ENCODE measurements around the gene SETBP1.

The SETBP1 gene

DNA sequence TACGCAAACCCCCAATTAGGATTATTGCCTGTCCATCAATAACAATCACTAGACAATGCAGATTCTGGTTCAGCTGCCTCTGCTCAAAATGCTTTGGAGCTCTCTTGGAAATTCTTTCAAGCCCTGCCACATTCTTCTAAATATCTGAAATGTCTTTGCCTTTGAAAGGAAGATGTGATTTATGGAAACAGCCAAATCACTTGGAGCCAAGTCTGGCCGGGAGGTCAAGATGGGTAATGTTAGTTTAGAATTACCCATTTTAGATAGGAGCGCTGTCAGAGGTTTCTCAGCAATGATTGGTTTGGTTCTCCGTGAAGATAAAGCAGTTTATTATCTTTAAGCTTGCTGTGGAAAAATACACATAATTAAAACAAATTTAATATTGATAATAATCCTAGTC, 306.7 kb downstream of the SETBP1 start:
- no peak for DNase-seq

DNA sequence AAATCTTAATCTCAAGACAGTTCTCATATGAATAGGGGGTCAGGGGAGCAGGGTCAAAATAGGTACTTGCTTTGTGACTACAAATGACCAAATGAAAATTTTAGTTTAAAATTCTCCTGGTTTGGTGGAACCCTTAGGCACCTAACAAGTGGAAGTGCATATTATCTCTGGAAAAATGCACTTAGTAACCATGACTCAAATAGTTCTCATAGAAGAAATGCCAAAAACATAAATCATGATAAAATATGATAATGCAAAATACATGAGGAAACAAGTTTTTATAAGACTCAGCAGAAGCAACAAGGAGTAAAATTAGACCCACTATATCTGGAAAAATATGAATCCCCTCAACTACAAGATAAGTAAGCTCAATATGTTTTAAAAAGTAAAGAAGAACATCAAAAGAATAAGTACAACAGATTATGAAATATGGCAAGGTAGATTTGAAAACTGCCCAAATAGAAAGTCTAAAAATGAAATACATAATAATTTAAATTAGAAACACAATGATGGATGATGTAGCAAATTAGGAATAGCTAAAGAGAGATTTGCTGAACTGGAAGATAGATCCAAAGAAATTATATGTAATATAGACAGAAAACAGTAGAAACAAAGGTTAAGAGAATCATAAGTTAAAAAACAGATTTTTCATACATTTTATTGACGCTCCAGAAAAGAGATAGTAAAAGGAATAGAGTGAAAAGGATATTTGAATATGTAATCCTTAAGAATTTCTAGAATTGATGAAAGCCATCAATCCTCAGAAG, 308.3 kb downstream of the SETBP1 start:
- no peak for DNase-seq

DNA sequence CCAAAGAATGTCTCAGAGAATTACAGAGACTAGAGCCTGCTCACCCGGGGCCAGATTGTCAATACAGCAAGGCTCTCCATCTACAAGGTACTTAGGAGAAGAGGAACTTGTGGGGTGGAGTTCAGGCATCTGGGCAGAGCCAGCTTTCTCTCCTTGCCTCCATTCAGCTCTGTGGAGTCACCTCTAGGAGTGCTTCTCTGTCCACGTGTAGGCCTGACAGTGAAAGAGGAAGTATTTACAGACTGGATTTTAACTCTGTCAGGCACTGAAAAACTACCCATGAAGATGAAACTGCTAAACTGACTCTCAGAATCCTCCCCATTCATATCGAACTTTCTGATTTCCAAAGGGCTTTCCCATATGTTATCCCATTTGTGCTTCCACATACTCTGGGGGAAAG, 315.6 kb downstream of the SETBP1 start:
- no peak for DNase-seq

DNA sequence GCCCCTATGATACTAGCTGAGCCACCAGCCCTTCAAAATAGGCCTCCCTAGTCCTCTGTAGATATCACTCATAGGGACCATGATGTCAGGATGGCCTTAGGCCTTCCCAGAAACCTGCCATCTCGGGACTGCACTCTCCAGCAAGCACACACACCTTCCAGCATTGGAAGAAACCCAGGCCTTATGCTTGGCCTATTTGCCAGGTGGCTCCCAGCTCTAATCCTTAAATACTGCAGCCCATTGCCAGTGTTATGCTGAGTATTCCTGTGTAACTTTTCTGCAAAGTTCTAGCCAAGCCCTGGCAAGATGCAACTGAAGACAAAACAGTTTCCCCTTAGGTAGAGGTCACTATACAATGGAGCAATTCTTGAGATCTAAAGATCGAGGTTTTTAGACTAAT, 316.5 kb downstream of the SETBP1 start:
- no peak for DNase-seq

DNA sequence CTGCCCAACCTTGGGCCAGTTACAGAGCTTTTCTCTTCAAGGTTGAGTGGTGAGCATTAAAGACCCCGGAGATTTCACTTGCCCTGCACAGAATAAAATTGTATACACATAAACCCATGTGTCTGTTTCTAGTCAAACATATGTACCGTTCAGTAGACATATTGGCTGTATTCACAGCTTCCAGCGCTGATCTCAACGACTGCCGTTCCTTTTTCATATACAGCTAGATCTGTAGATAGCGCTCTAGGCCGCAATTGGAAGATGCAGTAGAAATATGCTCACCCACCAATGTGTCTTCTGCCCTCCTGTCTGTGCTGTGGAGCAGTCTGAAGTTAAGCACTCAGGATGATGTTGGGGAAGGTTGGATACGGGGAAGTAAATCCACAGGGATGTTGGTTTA, 317.7 kb downstream of the SETBP1 start:
- no peak for DNase-seq

DNA sequence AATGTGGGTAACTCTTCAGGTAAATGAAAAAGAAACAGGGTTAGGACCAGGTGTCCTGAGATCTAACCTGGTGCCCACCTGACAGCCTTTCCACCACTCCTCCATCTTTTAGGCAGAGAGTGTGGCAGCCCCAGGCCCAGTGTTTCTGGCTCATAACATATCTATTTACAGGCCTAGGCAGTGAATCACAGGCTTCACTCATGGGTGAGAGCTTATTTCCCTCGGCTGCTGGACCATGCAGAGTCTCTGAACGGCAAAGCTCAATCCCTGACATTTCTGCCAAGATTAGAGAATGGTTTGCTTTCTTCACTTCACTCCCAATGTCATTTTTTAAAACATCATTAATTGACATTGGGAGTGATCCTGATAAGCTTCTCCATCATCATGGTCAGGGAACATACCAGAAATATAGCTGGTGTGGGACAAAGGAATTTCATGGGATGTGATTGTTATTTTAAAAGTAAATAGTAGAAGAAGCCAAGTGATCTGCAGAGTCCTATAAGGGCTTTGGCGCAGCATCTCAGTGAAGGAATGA, 323.9 kb downstream of the SETBP1 start:
- no peak for DNase-seq

DNA sequence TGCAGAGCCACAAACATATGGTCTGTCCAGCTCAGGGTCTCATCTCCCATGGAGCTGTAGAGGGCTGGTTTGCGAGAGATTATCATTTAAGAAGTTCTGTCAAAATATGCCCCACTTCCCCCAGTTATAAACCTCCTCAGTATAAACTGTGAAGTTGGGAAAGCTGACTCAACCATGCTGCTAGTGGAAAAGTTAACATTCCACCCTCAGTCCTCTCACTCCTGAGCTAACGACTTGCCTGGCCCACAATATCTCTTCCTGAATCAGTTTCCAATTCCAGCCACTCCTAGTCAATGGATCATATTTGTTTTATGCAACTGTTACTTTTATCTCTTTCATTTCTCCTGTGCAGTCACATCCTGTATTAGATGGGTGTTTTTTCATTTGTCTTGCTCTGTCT, 326.2 kb downstream of the SETBP1 start:
- DNase-seq = no peak

DNA sequence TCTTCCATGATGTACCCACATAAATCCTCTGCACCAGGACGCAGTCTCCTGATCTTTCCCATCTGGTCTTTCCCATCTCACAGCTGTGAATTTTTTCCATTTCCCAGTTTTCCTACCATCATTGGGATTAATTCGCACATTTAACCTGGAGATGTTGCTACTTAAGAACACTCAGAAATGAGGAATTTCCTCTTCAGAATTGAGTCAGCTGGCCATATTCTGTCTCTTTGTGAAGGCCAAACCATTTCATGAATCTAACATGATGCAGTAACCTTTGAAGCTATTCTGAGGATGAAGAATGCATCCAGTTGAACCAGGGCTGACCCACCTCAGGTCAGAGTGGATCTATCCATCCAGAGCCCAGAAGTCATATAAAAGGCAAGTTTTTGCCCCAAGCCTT, 326.8 kb downstream of the SETBP1 start:
- no peak for DNase-seq

DNA sequence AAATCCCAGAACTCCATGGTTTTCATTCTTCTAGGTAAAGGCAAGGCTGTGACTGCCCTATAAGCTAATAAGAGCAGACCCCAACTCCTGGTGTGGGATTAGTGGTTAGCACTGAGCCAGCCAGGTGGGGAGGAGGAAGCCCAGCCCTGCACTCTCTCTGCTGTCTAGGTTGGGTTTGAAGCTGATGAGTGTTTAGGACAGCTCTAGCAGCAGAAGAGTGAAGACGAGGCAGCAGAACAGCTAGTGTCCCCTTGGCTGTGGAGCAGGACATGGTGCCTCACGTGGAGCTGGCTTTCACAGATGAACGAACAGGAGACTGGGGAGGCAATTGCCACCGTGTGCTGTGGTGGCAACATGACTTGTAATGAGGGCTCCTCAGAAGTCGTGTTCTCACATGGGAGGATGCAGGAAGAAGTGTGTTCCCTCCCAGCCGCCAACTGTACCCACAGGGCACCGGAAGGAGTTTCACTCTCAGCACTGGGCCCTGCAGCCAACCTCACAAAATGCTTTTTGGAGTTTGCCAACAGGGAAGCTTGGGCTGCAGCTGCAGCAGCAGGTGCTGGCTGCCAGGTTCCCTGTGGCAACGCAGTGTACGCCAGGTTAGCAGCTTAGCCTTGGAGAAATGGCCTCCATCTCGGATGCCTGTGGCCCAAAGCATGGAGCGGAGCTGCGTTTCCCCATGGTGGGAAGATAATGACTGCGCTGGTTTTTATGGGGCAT, 328.2 kb downstream of the SETBP1 start:
- no peak for DNase-seq

DNA sequence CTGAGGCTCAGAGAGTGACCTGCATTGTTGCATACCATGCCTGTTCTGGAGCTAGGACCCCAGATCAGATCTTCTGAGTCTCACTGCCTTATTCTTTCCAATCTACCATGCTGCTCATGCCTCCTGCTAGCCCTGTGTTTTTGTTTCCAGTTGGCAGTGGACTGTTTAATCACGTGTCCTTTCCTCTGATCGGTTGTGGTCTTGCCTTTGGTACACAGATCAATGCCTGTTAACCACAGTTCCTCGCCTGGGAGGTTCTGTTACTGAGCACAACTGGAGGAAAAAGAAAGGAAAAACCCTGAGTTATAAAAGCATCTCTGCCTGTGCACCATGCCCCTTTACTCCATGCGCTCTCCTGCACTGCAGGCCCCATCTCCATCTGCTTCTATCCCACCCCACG, 329.1 kb downstream of the SETBP1 start:
- no peak for DNase-seq

DNA sequence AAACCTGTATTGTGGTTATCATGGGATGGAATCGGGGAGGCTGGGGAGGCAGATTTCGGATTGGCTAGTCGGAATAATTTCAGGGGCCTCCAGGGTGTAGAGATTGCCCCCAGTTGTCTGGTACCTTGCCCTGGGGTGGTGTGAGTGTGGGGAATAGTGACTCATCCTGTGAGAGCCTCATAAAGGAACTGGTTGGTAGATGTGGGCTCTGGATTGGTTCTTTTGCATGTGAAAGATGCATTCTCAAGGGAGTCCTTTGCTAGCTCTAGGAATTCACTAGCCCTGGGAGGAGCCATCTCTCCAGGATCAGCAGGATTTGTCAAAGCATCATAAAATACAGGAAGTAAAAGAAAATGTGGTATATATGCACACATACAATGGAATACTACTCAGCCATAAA, 331.6 kb downstream of the SETBP1 start:
- DNase-seq = no peak

DNA sequence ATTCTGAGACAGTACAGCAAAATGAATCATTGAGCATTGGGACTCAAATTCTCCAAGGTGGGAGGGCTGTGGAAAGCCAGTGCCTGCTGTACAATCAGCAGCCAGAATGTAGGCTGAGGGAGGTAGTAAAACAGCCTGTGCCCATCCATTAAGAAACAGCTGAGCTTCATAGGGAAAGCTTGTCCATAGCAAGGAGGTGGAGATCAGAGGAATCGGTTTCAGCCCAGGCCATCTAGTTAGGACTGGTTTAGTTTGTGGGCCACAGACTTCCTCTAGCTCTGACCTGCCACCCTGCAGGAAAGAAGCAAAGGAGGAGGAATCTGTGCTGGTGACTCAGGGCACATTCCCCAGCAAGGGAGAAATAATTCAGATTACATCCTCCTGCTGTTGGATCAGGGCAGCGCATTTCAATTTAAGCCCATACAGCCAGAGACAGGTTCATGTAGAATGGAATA, 333.4 kb downstream of the SETBP1 start:
- DNase-seq = no peak

DNA sequence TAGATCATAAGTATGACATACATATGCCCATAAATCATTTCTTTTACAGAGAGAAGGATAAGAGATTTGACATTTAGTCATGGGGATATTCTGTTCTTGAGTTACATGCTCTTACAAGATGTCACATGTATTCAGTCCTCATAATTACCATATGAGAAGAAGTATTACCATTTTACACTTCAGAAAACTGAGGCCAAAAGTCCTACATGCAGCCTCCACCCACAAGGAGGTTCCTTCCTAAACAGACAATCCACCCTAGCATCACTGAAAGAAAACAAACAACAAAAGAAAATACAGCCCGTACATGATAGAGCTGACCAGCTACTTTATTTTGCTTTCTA, 335.1 kb downstream of the SETBP1 start:
- DNase-seq = no peak

DNA sequence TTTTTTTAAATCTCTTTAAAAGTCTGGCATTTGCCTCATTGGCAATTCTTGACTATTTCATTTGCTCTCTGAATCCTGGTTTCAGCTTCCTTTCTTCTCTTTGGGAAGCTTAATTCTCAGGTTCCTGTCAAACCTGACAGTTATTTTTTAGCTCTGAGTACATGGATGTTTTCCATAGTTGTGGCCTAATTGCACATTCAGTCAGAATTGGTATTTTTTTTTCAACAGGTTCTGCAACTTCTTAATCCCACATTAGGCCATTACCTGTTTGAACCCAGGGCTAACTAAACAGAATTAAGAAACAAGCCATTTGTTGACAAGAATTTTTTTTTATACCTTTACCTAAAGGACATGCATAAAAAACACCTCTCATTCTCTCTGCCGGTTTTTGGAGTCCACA, 338.8 kb downstream of the SETBP1 start:
- DNase-seq = no peak

DNA sequence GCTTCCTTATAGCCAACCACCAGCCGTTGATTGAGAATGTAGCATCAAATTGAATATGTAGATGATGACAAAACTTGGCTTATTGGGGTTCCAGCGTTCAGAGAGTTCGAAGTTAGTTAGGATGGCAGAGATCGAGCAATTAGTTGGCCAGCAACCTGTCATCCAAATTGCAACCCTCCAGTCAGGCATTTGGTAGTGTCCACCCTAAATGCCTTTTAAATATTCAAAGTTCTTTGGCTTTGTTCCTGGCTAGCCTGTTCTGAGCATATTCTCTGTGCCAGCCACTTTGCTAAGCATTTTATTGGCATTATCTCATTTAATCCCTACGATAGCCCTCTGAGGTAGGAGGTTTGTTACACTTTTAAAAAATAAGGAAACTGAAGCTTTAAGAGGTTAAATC, 342.8 kb downstream of the SETBP1 start:
- DNase-seq = no peak

DNA sequence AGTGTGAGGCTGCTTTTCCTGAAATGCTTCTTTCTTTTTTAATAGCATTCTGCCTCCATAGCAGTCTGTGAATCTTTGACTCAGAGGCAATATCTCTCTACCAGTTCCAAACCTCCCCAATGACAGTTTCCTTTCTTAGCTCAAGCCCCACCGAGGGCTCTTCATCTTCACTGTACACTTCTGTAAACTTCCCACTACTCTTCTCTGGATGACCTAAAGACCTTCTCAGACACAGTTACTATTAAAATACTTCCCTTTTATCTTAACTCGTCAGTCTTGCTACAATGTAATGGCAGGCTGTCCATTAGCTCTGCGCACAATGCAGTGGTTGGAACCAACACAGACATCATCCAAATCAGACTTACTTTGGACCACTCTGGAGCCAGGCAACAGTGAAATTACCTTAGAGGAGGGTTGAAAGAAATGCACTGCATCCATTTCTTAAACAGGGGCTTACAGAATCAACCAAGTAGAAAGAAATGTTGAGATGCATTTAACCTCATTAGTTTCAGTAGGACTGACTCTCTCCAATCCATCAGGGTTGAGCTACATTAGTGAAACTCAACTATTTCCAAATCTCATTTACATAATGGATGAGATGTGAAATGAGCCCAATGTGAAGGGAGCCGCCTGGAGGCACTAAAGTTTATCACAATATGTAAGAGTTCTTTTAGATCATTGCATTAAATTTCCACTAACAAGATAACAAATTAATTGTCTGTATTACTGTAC, 343.8 kb downstream of the SETBP1 start:
- no peak for DNase-seq

DNA sequence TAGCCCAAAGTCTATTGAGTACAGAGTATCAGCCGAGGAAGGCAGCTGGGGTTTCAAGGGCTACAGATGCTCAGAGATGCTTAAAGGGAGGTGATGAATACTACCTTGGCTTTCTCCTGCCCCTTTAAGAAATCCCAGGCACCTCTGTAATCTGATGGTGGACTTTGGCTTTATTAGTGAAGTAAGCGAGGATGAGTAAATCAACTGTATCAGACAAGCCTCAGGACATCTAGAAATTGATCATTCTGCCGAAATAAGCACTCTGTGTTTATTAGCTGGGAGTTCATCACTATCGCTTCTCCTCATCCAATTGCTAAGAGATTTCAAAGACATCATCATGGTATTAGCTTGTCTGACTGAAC, 344.4 kb downstream of the SETBP1 start:
- no peak for DNase-seq

DNA sequence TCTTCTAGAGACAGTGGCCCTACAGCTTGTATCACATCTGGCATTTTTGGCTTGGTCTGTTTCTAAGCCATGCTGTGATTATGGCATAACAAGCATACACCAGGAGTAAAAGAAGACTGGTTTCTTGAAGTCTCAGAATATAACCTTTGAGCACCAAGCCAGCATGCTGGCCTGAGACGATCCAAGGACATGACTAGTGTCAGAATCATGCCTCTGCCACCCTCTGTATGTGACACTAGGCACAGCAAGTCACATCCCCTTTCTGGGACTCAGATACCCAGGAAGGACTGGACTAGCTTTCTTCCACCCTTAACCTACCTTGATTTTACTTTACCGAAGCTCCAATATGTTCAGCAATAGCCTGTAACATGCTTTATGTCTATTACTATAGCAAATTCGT, 345.5 kb downstream of the SETBP1 start:
- no peak for DNase-seq

DNA sequence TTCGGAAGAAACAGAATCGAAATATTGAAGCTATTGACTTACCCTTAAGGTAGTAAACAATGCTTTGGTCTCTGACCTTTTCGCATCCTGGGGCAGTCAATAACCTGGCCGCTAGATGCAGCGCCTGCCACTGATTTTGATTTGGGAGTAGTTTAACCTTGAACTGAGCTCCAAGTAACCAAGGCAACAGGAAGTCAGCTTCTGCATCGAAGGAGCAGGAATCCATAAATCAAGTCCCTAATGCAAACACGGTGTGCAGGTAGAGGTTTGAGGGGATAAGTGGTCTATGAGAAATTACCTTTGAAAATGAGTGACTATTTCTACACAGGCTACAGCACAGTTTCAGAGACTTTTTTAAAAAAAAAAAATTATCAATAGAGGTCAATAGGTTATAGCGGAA, 353.5 kb downstream of the SETBP1 start:
- DNase-seq = no peak

DNA sequence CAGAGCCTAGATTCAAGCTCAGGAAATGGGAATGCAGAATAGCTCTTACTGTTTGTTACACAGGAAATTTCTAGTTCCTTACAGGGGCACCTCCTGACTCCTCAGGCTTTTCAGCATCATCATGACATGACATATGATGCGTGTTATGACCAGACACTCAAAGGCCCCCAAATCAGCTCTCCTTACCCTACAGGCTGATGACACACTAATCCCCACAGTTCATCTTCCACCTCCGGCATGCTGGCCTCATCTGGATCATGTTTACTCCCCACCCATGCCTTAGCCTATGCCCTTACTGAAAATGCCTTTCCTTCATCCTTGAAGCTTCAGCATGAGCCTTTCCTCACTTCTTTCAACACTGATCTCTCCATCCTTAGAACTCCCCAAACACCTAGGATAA, 356.9 kb downstream of the SETBP1 start:
- DNase-seq = no peak

DNA sequence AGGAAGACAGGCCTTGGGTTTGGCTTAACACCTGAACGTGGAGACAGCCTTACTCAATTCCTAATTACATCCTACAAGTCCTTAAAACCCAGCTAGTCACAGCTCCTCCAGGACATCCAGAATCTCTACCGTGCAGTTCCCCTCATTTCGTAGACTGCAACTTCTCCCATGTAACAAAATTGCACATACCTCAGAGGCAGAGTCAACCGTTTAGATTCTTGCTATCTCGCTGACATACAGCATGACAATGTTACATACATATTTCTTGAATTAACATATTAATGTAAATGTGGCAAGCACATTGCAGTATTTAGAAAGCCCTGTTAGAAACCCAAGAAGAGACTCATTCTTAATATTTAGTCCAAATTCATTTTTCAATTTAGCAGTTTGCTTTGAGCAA, 358.7 kb downstream of the SETBP1 start:
- DNase-seq = no peak

DNA sequence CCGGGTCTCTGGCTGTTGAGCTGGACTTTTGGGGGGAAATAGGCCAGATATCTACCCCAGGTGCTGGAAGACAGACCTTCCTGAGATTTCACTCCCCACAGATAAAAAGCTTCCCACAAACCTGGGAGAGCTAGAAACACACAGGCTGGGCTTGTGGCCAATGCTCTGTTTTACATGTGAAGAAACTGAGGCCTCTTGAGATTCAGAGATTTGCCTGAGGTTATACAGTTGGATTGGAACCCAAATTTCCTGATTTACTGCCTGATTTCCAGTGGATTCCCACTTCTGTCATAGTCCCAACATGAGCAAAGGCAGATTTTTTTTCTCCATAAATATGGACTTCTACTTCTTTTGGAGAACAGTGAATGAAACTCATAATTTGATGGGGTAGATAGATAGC, 360.2 kb downstream of the SETBP1 start:
- DNase-seq = no peak

DNA sequence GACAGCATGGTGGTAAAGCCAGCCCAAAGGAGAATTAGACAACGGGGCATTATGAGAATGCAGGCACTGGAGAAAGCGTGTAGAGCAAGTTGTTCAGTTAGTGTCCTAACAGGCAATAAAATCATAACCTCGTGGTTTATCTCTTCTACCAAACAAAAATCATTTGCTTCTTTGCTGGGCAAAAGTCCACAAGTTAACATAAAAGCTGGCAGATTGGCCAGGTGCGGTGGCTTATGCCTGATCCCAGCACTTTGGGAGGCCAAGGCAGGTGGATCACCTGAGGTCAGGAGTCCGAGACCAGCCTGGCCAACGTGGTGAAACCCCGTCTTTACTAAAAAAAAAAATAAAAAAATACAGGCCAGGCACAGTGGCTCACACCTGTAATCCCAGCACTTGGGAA, 364.1 kb downstream of the SETBP1 start:
- DNase-seq = no peak

DNA sequence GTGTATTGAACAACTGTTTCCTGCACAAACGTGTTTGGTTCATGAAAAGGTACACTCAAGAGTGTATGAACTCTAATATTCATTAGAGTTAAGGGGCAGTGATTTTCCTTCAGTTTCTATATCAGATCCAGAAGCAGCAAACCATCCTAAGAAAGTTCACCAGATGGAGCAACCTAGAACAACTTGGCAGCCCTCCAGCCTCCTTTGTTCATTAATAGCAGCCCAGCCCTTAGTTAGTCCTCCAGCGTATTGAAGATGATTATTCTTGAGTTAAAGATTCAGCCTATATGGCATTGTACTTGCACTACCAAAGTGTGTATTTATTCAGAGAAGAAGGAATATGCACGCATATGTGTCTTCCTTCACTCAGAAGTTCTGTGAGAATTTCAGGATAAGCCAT, 365.5 kb downstream of the SETBP1 start:
- no peak for DNase-seq

Data from stimulated activated CD4-positive, alpha-beta T cell treated with anti-CD3 and anti-CD28 coated beads, Interleukin-4, amount 100 ng/mL, for 24 hours (primary cell).